Neural cell (in vitro differentiated cells): ENCODE results near the gene DHCR24. TPM values are rescaled to one million over a fixed set of nuclear protein-coding genes. Genes with fewer than 3 reads are reported as not detected.

ENCODE experiments used
- H2AFZ ChIP-seq: fragments of 200-600, 300-800 bp; sonication (generic), shearing (Covaris generic); 2 replicates; pipeline ENCODE4 v1.6.0; 2014; ENCODE audit warnings: low read depth, mild to moderate bottlenecking, antibody characterized with exemption, low read length, moderate library complexity
- H3F3A ChIP-seq: fragments of 200-600 bp; shearing (Covaris generic); 2 replicates; pipeline ENCODE4 v1.6.1; 2016; ENCODE audit warnings: mild to moderate bottlenecking, moderate library complexity, mixed read lengths, antibody characterized with exemption, low read length; ENCODE audit not compliant: insufficient read depth, poor library complexity, severe bottlenecking
- H3K27ac ChIP-seq: fragments of 200-600, 300-800 bp; sonication (generic), shearing (Covaris generic); 2 replicates; pipeline ENCODE4 v1.5.1; 2014; ENCODE audit warnings: mild to moderate bottlenecking, low read length, moderate library complexity
- H3K27me3 ChIP-seq: fragments of 300-800, 200-600 bp; sonication (generic), shearing (Covaris generic); 2 replicates; pipeline ENCODE4 v1.6.0; 2014; ENCODE audit warnings: mild to moderate bottlenecking, low read depth, low read length, moderate library complexity; ENCODE audit not compliant: insufficient read depth
- H3K36me3 ChIP-seq: fragments of 300-800, 200-600 bp; sonication (generic), shearing (Covaris generic); 2 replicates; pipeline ENCODE4 v1.5.1; 2014; ENCODE audit warnings: mild to moderate bottlenecking, antibody characterized with exemption, low read length, moderate library complexity; ENCODE audit not compliant: insufficient read depth
- H3K4me2 ChIP-seq: fragments of 300-800, 200-600 bp; sonication (generic), shearing (Covaris generic); 2 replicates; pipeline ENCODE4 v1.6.0; 2014; ENCODE audit warnings: mild to moderate bottlenecking, low read length
- H3K4me3 ChIP-seq: fragments of 300-800, 200-600 bp; sonication (generic), shearing (Covaris generic); 2 replicates; pipeline ENCODE4 v1.5.1; 2014; ENCODE audit warnings: mild to moderate bottlenecking, low read length, moderate library complexity
- H3K79me2 ChIP-seq: fragments of 200-600 bp; shearing (Covaris generic); replicated peaks from 2 replicates; pipeline ENCODE4 v1.6.0; 2014; ENCODE audit warnings: mild to moderate bottlenecking, low read length, moderate library complexity; ENCODE audit not compliant: insufficient read depth
- H3K9ac ChIP-seq: fragments of 300-800, 200-600 bp; sonication (generic), shearing (Covaris generic); 2 replicates; pipeline ENCODE4 v1.6.1; 2016; ENCODE audit warnings: mild to moderate bottlenecking, low read length, mixed read lengths
- H3K9me2 ChIP-seq: fragments of 200-600 bp; shearing (Covaris generic); 2 replicates; pipeline ENCODE4 v1.6.1; 2016; ENCODE audit warnings: mild to moderate bottlenecking, low read length, mixed read lengths; ENCODE audit not compliant: insufficient read depth
- H3K9me3 ChIP-seq: fragments of 200-600, 300-800 bp; sonication (generic), shearing (Covaris generic); 2 replicates; pipeline ENCODE4 v1.6.1; 2016; ENCODE audit warnings: mild to moderate bottlenecking, mixed run types, low read length, moderate library complexity, mixed read lengths
- H4K20me1 ChIP-seq: fragments of 200-600 bp; shearing (Covaris generic); 2 replicates; pipeline ENCODE4 v1.6.1; 2016; ENCODE audit warnings: mild to moderate bottlenecking, mixed run types; ENCODE audit not compliant: insufficient read depth
- CTCF ChIP-seq: fragments of 450-650 bp; IDR thresholded peaks from 2 replicates; pipeline ENCODE4 v1.5.1; 2014; ENCODE audit warnings: antibody characterized with exemption, mild to moderate bottlenecking, moderate library complexity; ENCODE audit not compliant: poor library complexity, severe bottlenecking
- EP300 ChIP-seq: fragments of 450-650 bp; conservative IDR thresholded peaks from 2 replicates; pipeline ENCODE4 v1.6.1; 2014; ENCODE audit warnings: antibody characterized with exemption, mild to moderate bottlenecking, moderate library complexity; ENCODE audit not compliant: poor library complexity, severe bottlenecking
- EZH2 ChIP-seq: fragments of 200-600, 300-800 bp; shearing (Covaris generic), sonication (generic); IDR thresholded peaks from 2 replicates; pipeline ENCODE4 v1.6.1; 2014; ENCODE audit warnings: antibody characterized with exemption, low read length, borderline replicate concordance, mild to moderate bottlenecking; ENCODE audit not compliant: insufficient read depth, poor library complexity, severe bottlenecking
- MXI1 ChIP-seq: fragments of 450-650 bp; conservative IDR thresholded peaks from 2 replicates; pipeline ENCODE4 v1.6.1; 2014; ENCODE audit warnings: antibody characterized with exemption, mild to moderate bottlenecking; ENCODE audit not compliant: poor library complexity, severe bottlenecking
- POLR2AphosphoS5 ChIP-seq: IDR thresholded peaks from 2 replicates; pipeline ENCODE4 v1.6.1; 2012
- RAD21 ChIP-seq: fragments of 450-650 bp; conservative IDR thresholded peaks from 2 replicates; pipeline ENCODE4 v1.6.1; 2014; ENCODE audit warnings: antibody characterized with exemption, mild to moderate bottlenecking, moderate library complexity
- REST ChIP-seq: IDR thresholded peaks from 2 replicates; pipeline ENCODE4 v1.6.1; 2012; ENCODE audit warnings: borderline replicate concordance
- SMC3 ChIP-seq: fragments of 450-650 bp; conservative IDR thresholded peaks from 2 replicates; pipeline ENCODE4 v1.6.1; 2014; ENCODE audit warnings: antibody characterized with exemption, mild to moderate bottlenecking, moderate library complexity; ENCODE audit not compliant: poor library complexity
- TAF1 ChIP-seq: IDR thresholded peaks from 2 replicates; pipeline ENCODE4 v1.6.1; 2012; ENCODE audit warnings: low read depth
- polyA plus RNA-seq: library from polyadenylated mRNA; depleted of rRNA; stranded (reverse); fragments of >200 nt; gene quantifications from 2 replicates; pipeline ENCODE4 v1.2.3, GENCODE V29; 2014

Gene DHCR24
- polyA plus RNA-seq, 1 donor from 2014 or later = 91.3 TPM

- no peaks in the 10 kb centered on the region for H4K20me1 ChIP-seq
- H2AFZ ChIP-seq = no peak overlapping the region
- H3K4me3 ChIP-seq = no peak overlapping the region
- TF ChIP-seq SMC3 = no peak
- H3K9me3 ChIP-seq = no peaks in the 10 kb centered on the region
- H3K27me3 ChIP-seq = no peaks in the 10 kb centered on the region
- H3K27ac ChIP-seq = no peak overlapping the region
- no peaks in the 10 kb centered on the region for H3F3A ChIP-seq
- H3K9me2 ChIP-seq = no peaks in the 10 kb centered on the region
- no peak overlapping the region for H3K9ac ChIP-seq
- peaks cover 12% of the 10 kb centered on the region for H3K36me3 ChIP-seq
- H3K4me2 ChIP-seq = no peak overlapping the region
- no peaks in the 10 kb centered on the region for H3K79me2 ChIP-seq
Observed at GRCh38 chr1:54861070-54861761, 25.8 kb downstream of the DHCR24 start.

- no peak overlapping the region for H2AFZ ChIP-seq
- no peak overlapping the region for H3K9ac ChIP-seq
- H3K27ac ChIP-seq = no peak overlapping the region
- no peak overlapping the region for H3K4me2 ChIP-seq
- TF ChIP-seq MXI1 = no peak
- no peak for TF ChIP-seq EP300
- no peak for TF ChIP-seq EZH2
- TF ChIP-seq CTCF = no peak
- no peak for TF ChIP-seq TAF1
- TF ChIP-seq SMC3 = no peak
- TF ChIP-seq REST = no peak
- no peak for TF ChIP-seq RAD21
- TF ChIP-seq POLR2AphosphoS5 = no peak
- no peaks in the 10 kb centered on the region for H4K20me1 ChIP-seq
- no peaks in the 10 kb centered on the region for H3F3A ChIP-seq
- H3K4me3 ChIP-seq = no peak overlapping the region
- no peaks in the 10 kb centered on the region for H3K9me2 ChIP-seq
- H3K79me2 ChIP-seq = no peaks in the 10 kb centered on the region
- H3K27me3 ChIP-seq = no peaks in the 10 kb centered on the region
- H3K36me3 ChIP-seq = peaks cover 1% of the 10 kb centered on the region
- H3K9me3 ChIP-seq = no peaks in the 10 kb centered on the region
Observed at GRCh38 chr1:54859700-54860391, 27.1 kb downstream of the DHCR24 start.
